Calu3 (cell line): ENCODE data around the gene P2RX6. TPM values are rescaled to one million over a fixed set of nuclear protein-coding genes. Genes with fewer than 3 reads are reported as not detected.

Experiments used
- BruUV-seq: library from RNA; stranded (reverse); fragments of 400-500 nt; replicated peaks from 2 replicates; lab custom pipeline; 2021; lab: Mats Ljungman, UMichigan
- CTCF ChIA-PET: fragments of 300-600 bp; sonication (Branson Sonifier 250); formaldehyde crosslinking; loops from one replicate; lab custom pipeline; 2022; ENCODE audit warnings: antibody characterized with exemption; lab: Charles Lee
- DNase-seq: peaks from one replicate; pipeline ENCODE4 v3.0.0; 2022
- H3K27ac Mint-ChIP-seq: one replicate; pipeline ENCODE4 v1.8.0; 2022; ENCODE audit warnings: mixed read lengths; ENCODE audit not compliant: unreplicated experiment
- H3K27me3 Mint-ChIP-seq: one replicate; pipeline ENCODE4 v1.8.0; 2022; ENCODE audit warnings: mixed read lengths; ENCODE audit not compliant: unreplicated experiment
- H3K36me3 Mint-ChIP-seq: one replicate; pipeline ENCODE4 v1.8.0; 2022; ENCODE audit warnings: mild to moderate bottlenecking, moderate library complexity, mixed read lengths; ENCODE audit not compliant: insufficient read depth, unreplicated experiment
- H3K4me1 Mint-ChIP-seq: one replicate; pipeline ENCODE4 v1.8.0; 2022; ENCODE audit warnings: mild to moderate bottlenecking, low read depth, mixed read lengths; ENCODE audit not compliant: unreplicated experiment
- H3K4me3 Mint-ChIP-seq: one replicate; pipeline ENCODE4 v1.8.0; 2022; ENCODE audit warnings: mild to moderate bottlenecking, low read depth, moderate library complexity, mixed read lengths; ENCODE audit not compliant: unreplicated experiment
- H3K9me3 Mint-ChIP-seq: one replicate; pipeline ENCODE4 v1.8.0; 2022; ENCODE audit warnings: low read depth, mixed read lengths; ENCODE audit not compliant: unreplicated experiment
- CTCF ChIP-seq: fragments of 200-600 bp; IDR thresholded peaks from one replicate; pipeline ENCODE4 v1.8.0; 2022; ENCODE audit warnings: antibody characterized with exemption; ENCODE audit not compliant: unreplicated experiment
- intact Hi-C: fragments of 100-400 bp; cut with micrococcal nuclease; formaldehyde crosslinking; loops from one replicate; pipeline ENCODE4 v1.10.0; 2022; ENCODE audit not compliant: unreplicated experiment
- total RNA-seq: library from RNA; stranded (reverse); gene quantifications from 2 replicates; pipeline ENCODE4 v1.2.3, GENCODE V29; 2022

P2RX6 gene
- total RNA-seq, 1 experiment from 2014 or later: 0.26 TPM

GRCh38 chr22:20986365-20986764, 28.6 kb upstream of the P2RX6 start:
- CTCF ChIA-PET: no interaction called here
- intact Hi-C loops: no loop called here
- Mint-ChIP-seq H3K27ac (no peak overlapping the region), H3K27me3 (no peaks in the 10 kb centered on the region), H3K4me3 (no peak overlapping the region), H3K4me1 (no peaks in the 10 kb centered on the region), H3K36me3 (peaks cover 23% of the 10 kb centered on the region), H3K9me3 (no peaks in the 10 kb centered on the region)
- BruUV-seq: no TSS peak
- no peak for TF ChIP-seq CTCF
- DNase-seq: no peak

GRCh38 chr22:20987375-20987774, 27.6 kb upstream of the P2RX6 start:
- CTCF ChIA-PET: interaction anchor here (0.7 kb wide), 1 partner anchor 28 kb away, joined by 4 read pairs; no protein-coding TSS in a partner anchor
- Mint-ChIP-seq H3K36me3 (peaks cover 13% of the 10 kb centered on the region), H3K27me3 (no peaks in the 10 kb centered on the region), H3K4me3 (no peak overlapping the region), H3K9me3 (no peaks in the 10 kb centered on the region), H3K27ac (no peak overlapping the region), H3K4me1 (no peaks in the 10 kb centered on the region)
- no TSS peak for BruUV-seq
- intact Hi-C loops: no loop called here
- no peak for DNase-seq
- no peak for TF ChIP-seq CTCF

- BruUV-seq: no TSS peak
- Mint-ChIP-seq H3K9me3 (no peaks in the 10 kb centered on the region), H3K4me1 (no peaks in the 10 kb centered on the region), H3K36me3 (peaks cover 15% of the 10 kb centered on the region), H3K4me3 (no peak overlapping the region), H3K27ac (no peak overlapping the region), H3K27me3 (no peaks in the 10 kb centered on the region)
- intact Hi-C loops: no loop called here
- CTCF ChIA-PET: no interaction called here
- no peak for DNase-seq
- TF ChIP-seq CTCF: no peak
These were observed 26.2 kb upstream of the P2RX6 start for GRCh38 chr22:20988573-20989322.

GRCh38 chr22:20989323-20990138, 25.4 kb upstream of the P2RX6 start:
- H3K4me1 Mint-ChIP-seq: no peaks in the 10 kb centered on the region
- no peaks in the 10 kb centered on the region for H3K27me3 Mint-ChIP-seq
- H3K36me3 Mint-ChIP-seq: peaks cover 17% of the 10 kb centered on the region
- DNase-seq: no peak
- H3K9me3 Mint-ChIP-seq: no peaks in the 10 kb centered on the region
- no peak overlapping the region for H3K4me3 Mint-ChIP-seq
- CTCF ChIA-PET: no interaction called here
- intact Hi-C loops: no loop called here
- no TSS peak for BruUV-seq
- no peak overlapping the region for H3K27ac Mint-ChIP-seq
- TF ChIP-seq CTCF: no peak
